B cell (primary cell): ENCODE results near the gene DNAH3. TPM values are rescaled to one million over a fixed set of nuclear protein-coding genes. Genes with fewer than 3 reads are reported as not detected.

ENCODE experiments used
- ATAC-seq: fragments of 200-7000 bp; cut with Tn5 transposase; one replicate; pipeline ENCODE4 v1.10.0; 2021; ENCODE audit warnings: low read depth, mild to moderate bottlenecking, moderate number of reproducible peaks, moderate library complexity
- CTCF ChIA-PET: fragments of 350-600 bp; sonication (Branson Sonifier 250); formaldehyde crosslinking; loops from one replicate; lab custom pipeline; 2021; ENCODE audit warnings: antibody characterized with exemption, inconsistent platforms; lab: Charles Lee
- POLR2A ChIA-PET: fragments of 350-600 bp; sonication (Branson Sonifier 250); formaldehyde crosslinking; loops from one replicate; lab custom pipeline; 2021; ENCODE audit warnings: antibody characterized with exemption; lab: Charles Lee
- DNase-seq: peaks from one replicate; pipeline ENCODE4 v3.0.0; 2013
- H2AFZ ChIP-seq: 2 replicates; pipeline ENCODE4 v1.6.1; 2012; ENCODE audit warnings: mild to moderate bottlenecking, low read depth, low read length; ENCODE audit not compliant: insufficient read depth, poor library complexity, severe bottlenecking
- H3K27ac ChIP-seq, 2 donors: 1 replicate in 1 of 2; 2 replicates in 1 of 2; pipeline ENCODE4 v1.5.1; 2012 to 2013; ENCODE audit warnings: low read length in 2 of 2, mild to moderate bottlenecking in 2 of 2, moderate library complexity in 1 of 2
- H3K27me3 ChIP-seq, 4 experiments: fragments of 200-600 bp in 1 of 4; sonication (generic) in 1 of 4; replicated peaks in 1 of 4; 1 replicate in 2 of 4; 2 replicates in 2 of 4; pipeline versions ENCODE4 v1.6.1 to v1.7.0; 2013 to 2016; ENCODE audit warnings: low read length in 3 of 4, mild to moderate bottlenecking in 2 of 4, mixed read lengths in 1 of 4, moderate library complexity in 1 of 4; ENCODE audit not compliant: insufficient read depth in 4 of 4, control insufficient read depth in 3 of 4; ENCODE audit errors: control extremely low read depth in 1 of 4
- H3K36me3 ChIP-seq, 2 experiments: replicated peaks in 1 of 2; 1 replicate in 1 of 2; 2 replicates in 1 of 2; pipeline versions ENCODE4 v1.6.1 to v1.7.1; 2013; ENCODE audit warnings: low read length in 1 of 2; ENCODE audit not compliant: insufficient read depth in 2 of 2, control insufficient read depth in 1 of 2; ENCODE audit errors: control extremely low read depth in 1 of 2, extremely low read depth in 1 of 2
- H3K4me1 ChIP-seq, 2 donors: fragments of 200-600 bp in 1 of 2; sonication (generic) in 1 of 2; 1 replicate in 1 of 2; 2 replicates in 1 of 2; pipeline versions ENCODE4 v1.5.1 to v1.6.1; 2013 to 2017; ENCODE audit warnings: low read length in 2 of 2; ENCODE audit not compliant: control insufficient read depth in 2 of 2, insufficient read depth in 2 of 2
- H3K4me2 ChIP-seq: replicated peaks from 2 replicates; pipeline ENCODE3; 2012; ENCODE audit warnings: mild to moderate bottlenecking, low read depth, low read length; ENCODE audit not compliant: poor library complexity, severe bottlenecking
- H3K4me3 ChIP-seq, 5 experiments: fragments of 200-600 bp in 1 of 5; sonication (generic) in 1 of 5; 1 replicate in 3 of 5; 2 replicates in 2 of 5; pipeline versions ENCODE4 v1.5.1 to v1.7.0; 2011 to 2016; ENCODE audit warnings: low read length in 4 of 5, mild to moderate bottlenecking in 4 of 5, low read depth in 2 of 5, control low read depth in 1 of 5, moderate library complexity in 1 of 5; ENCODE audit not compliant: insufficient read depth in 1 of 5; ENCODE audit errors: control extremely low read depth in 1 of 5, extremely low read depth in 1 of 5
- H3K79me2 ChIP-seq: fragments of 200-600 bp; sonication (generic); one replicate; pipeline ENCODE4 v1.6.0; 2016; ENCODE audit warnings: low read length; ENCODE audit not compliant: control insufficient read depth, insufficient read depth
- H3K9ac ChIP-seq: fragments of 200-600 bp; sonication (generic); 2 replicates; pipeline ENCODE4 v1.6.1; 2017; ENCODE audit warnings: mild to moderate bottlenecking, low read length, moderate library complexity
- H3K9me3 ChIP-seq, 3 donors: one replicate each; pipeline versions ENCODE4 v1.6.1 to v1.7.1; 2013; ENCODE audit warnings: low read length in 2 of 3; ENCODE audit not compliant: control insufficient read depth in 2 of 3, insufficient read depth in 1 of 3; ENCODE audit errors: control extremely low read depth in 1 of 3
- H4K20me1 ChIP-seq: 2 replicates; pipeline ENCODE4 v1.6.0; 2012; ENCODE audit warnings: mild to moderate bottlenecking, low read length; ENCODE audit not compliant: insufficient read depth, control insufficient read depth, poor library complexity, severe bottlenecking
- H3K27ac Mint-ChIP-seq: one replicate; pipeline ENCODE4 v1.8.0; 2021; ENCODE audit warnings: mixed read lengths
- H3K27me3 Mint-ChIP-seq: one replicate; pipeline ENCODE4 v1.8.0; 2021; ENCODE audit warnings: mixed read lengths
- H3K4me1 Mint-ChIP-seq: one replicate; pipeline ENCODE4 v1.8.0; 2021; ENCODE audit warnings: mixed read lengths
- H3K4me3 Mint-ChIP-seq: one replicate; pipeline ENCODE4 v1.8.0; 2021; ENCODE audit warnings: mixed read lengths
- H3K9me3 Mint-ChIP-seq: one replicate; pipeline ENCODE4 v1.8.0; 2022; ENCODE audit warnings: mixed read lengths; ENCODE audit not compliant: insufficient read depth
- EZH2 ChIP-seq: IDR thresholded peaks from 2 replicates; pipeline ENCODE4 v1.6.1; 2012; ENCODE audit warnings: borderline replicate concordance, low read depth, mild to moderate bottlenecking, moderate library complexity, low read length; ENCODE audit not compliant: insufficient read depth, poor library complexity, severe bottlenecking
- WGBS: methylation state at CpG from one replicate; pipeline ENCODE4 v1.1.5; 2013; ENCODE audit warnings: missing lambda C conversion rate; ENCODE audit not compliant: insufficient coverage; 5-methylcytosine and 5-hydroxymethylcytosine counted together
- intact Hi-C: fragments of 100-400 bp; cut with micrococcal nuclease; formaldehyde crosslinking; loops from one replicate; pipeline ENCODE4 v1.10.0; 2022
- polyA plus RNA-seq: library from polyadenylated mRNA; depleted of rRNA; stranded (reverse); fragments of >200 nt; gene quantifications from 2 replicates; pipeline ENCODE4 v1.2.3, GENCODE V29; 2012
- total RNA-seq, 2 donors: library from RNA; stranded (reverse); fragments of 120-200 nt in 1 of 2; gene quantifications; 1 replicate in 1 of 2; 2 replicates in 1 of 2; pipeline versions ENCODE4 v1.2.3 to v1.2.4, GENCODE V29; 2013 to 2022
- TF ChIP-seq, protein P1 (sequence below): fragments of 200-600 bp; IDR thresholded peaks from one replicate; pipeline ENCODE4 v1.8.0; 2022; ENCODE audit warnings: antibody characterized with exemption, mild to moderate bottlenecking

DNAH3 gene
- total and polyA plus RNA-seq, 2 donors (not counting 1 experiment from before 2014, with no cell fraction given), result not detected

DNA sequence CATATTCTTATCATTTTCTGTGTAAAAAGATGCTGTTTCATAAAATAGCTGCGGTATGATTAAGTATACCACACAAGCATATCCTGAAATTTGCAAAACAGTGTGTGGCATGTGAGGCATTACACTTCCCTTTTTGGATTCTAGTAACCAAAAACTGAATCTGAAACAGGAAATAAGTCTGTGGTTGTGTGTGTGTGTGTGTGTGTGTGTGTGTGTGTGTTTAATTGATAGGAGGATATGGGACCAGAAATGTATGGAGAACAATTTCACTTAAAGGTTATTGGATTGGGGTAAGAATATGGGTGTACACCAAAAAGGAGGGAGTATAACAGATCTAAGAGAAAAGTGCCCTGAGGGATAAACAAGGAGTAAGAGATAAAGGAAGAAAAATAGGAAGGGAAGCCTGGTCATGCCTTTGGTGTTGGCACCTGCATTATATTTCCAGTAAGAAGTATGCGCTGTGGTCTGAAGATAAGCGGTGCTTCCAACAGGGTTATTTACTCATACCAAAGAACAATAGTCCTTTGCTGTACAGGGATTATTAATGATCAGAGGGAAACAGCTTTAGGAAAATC is 246.1 kb downstream of the DNAH3 start:
- peak overlapping the region; percentile 52 to 57 for H3K27ac ChIP-seq
- no peaks in the 10 kb centered on the region for H3K36me3 ChIP-seq
- Mint-ChIP-seq H3K27ac (peak overlapping the region; percentile 68), H3K4me1 (peaks cover 52% of the 10 kb centered on the region), H3K9me3 (no peaks in the 10 kb centered on the region), H3K27me3 (no peaks in the 10 kb centered on the region), H3K4me3 (peak overlapping the region; percentile 46)
- H3K4me3 ChIP-seq, result no peak overlapping the region
- H2AFZ ChIP-seq, result no peak overlapping the region
- H3K79me2 ChIP-seq, result peaks cover 77% of the 10 kb centered on the region
- TF ChIP-seq, protein P1, sequence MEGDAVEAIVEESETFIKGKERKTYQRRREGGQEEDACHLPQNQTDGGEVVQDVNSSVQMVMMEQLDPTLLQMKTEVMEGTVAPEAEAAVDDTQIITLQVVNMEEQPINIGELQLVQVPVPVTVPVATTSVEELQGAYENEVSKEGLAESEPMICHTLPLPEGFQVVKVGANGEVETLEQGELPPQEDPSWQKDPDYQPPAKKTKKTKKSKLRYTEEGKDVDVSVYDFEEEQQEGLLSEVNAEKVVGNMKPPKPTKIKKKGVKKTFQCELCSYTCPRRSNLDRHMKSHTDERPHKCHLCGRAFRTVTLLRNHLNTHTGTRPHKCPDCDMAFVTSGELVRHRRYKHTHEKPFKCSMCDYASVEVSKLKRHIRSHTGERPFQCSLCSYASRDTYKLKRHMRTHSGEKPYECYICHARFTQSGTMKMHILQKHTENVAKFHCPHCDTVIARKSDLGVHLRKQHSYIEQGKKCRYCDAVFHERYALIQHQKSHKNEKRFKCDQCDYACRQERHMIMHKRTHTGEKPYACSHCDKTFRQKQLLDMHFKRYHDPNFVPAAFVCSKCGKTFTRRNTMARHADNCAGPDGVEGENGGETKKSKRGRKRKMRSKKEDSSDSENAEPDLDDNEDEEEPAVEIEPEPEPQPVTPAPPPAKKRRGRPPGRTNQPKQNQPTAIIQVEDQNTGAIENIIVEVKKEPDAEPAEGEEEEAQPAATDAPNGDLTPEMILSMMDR, result no peak
- no peak for TF ChIP-seq EZH2
- ChIA-PET POLR2A (interaction anchor here (0.6 kb wide), 1 partner anchor 456 kb away, joined by 4 read pairs; no protein-coding TSS in a partner anchor), CTCF (interaction anchor here (0.6 to 2.2 kb wide), 3 partner anchors 30 to 649 kb away, joined by 3 to 4 read pairs (median 3); no protein-coding TSS in a partner anchor)
- no peak overlapping the region for H3K9ac ChIP-seq
- intact Hi-C loops, result loop anchor here (1.0 to 10.0 kb wide), 4 partner anchors 30 to 1350 kb away; partner anchors contain the start of gene VPS35L
- no peaks in the 10 kb centered on the region for H3K27me3 ChIP-seq
- no peaks in the 10 kb centered on the region for H3K9me3 ChIP-seq
- DNase-seq (peak; percentile 90), ATAC-seq (peak; percentile 11)
- WGBS, result no CpG with 5 or more reads among the region's 3 CpGs
- H4K20me1 ChIP-seq, result peaks cover 35% of the 10 kb centered on the region
- peaks cover 46 to 47% of the 10 kb centered on the region in 2 donors for H3K4me1 ChIP-seq
- peak overlapping the region; percentile 49 for H3K4me2 ChIP-seq

DNA sequence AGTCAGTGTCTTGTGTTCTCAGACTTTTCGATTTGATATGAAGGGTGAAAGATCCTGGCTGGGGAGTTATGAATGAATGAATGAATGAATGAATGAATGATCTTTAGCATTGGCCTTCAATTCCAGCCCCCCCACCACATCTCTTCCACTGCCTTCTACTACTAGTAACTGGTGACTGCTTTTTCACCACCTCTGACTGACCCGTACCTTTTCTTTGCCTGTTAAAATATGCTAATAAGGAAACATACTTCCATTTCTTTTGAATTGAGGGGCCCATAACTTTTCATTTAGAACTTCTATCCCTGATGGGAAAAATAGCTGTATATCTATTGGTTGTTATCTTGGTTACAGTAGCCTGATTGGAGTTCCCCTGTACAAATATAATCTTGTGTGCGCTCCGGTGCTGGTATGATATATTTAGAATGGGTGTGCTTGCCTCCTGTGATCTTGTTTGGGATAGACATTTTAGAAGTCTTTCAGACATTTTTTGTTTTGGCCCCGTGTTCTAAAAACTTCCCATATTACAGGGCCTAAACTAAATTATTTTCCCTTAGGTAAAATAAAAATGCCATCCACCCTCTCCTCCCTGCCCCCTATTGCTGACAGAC is 246.6 kb downstream of the DNAH3 start:
- no peak overlapping the region for H2AFZ ChIP-seq
- TF ChIP-seq, protein P1, result no peak
- no peak for TF ChIP-seq EZH2
- no peaks in the 10 kb centered on the region for H3K27me3 ChIP-seq
- DNase-seq (no peak), ATAC-seq (no peak)
- H3K4me1 Mint-ChIP-seq, result peaks cover 58% of the 10 kb centered on the region
- H3K27ac ChIP-seq, result peak overlapping the region; percentile 52 to 57
- H3K9me3 Mint-ChIP-seq, result no peaks in the 10 kb centered on the region
- intact Hi-C loops, result loop anchor here (1.0 to 10.0 kb wide), 4 partner anchors 30 to 1349 kb away; partner anchors contain the start of gene VPS35L
- no CpG with 5 or more reads among the region's 5 CpGs for WGBS
- H3K4me2 ChIP-seq, result peak overlapping the region; percentile 49
- H3K4me3 Mint-ChIP-seq, result peak overlapping the region; percentile 46
- H3K27me3 Mint-ChIP-seq, result no peaks in the 10 kb centered on the region
- ChIA-PET CTCF (interaction anchor here (0.6 to 2.2 kb wide), 3 partner anchors 29 to 650 kb away, joined by 3 to 4 read pairs (median 3); no protein-coding TSS in a partner anchor), POLR2A (no interaction called here)
- peak overlapping the region; percentile 68 for H3K27ac Mint-ChIP-seq
- H4K20me1 ChIP-seq, result peaks cover 35% of the 10 kb centered on the region
- no peak overlapping the region for H3K9ac ChIP-seq
- no peak overlapping the region for H3K4me3 ChIP-seq
- H3K36me3 ChIP-seq, result no peaks in the 10 kb centered on the region
- H3K4me1 ChIP-seq, result peaks cover 52% of the 10 kb centered on the region in 2 donors
- H3K9me3 ChIP-seq, result no peaks in the 10 kb centered on the region
- peaks cover 72% of the 10 kb centered on the region for H3K79me2 ChIP-seq
